ENCODE results near the gene ARNT2.

DNA sequence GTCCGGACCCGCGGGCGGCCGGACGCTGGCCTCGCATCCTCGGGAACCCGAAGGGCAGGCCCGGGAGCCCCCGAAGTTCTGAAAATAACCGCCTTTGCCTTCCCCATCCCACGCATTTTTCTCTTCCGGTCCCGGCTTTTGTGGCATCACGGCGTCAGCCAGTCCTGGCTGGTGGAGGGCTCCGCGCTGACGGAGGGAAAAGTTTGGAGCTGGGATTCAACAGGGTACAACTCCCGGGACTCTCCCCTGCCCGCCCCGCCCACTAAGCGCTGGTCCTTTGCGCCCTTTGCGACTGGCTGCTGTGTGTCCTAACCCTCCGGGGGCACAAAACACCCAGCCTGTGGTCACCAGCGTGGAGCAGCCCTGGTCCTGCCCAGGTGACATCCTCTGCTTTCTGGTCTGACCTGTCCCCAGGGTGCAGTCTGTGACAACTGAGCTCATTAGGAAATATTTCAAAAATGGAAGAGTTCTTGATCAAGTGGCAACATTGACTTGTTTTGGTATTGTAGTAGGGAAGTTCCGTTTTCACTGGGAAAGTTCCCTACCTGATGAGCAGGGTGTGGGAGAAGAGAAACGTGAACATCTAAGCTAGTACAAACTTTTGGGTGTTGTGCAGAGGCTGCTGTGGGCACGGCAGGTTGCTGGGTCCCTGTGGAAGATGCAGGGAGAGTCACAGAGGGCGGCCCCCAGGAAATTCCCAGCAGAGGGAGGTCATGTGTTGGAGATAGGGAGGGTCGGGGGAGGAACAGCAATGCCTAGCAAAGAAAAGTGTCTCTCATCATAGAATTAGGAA, 775 bp downstream of the ARNT2 start:
- TF ChIP-seq CTCF (IDR thresholded peaks at IDR 0.05) (no peak), POLR2A (IDR thresholded peaks at IDR 0.05) (no peak)
